ENCODE results near the gene MSX1.

Gene MSX1

DNA sequence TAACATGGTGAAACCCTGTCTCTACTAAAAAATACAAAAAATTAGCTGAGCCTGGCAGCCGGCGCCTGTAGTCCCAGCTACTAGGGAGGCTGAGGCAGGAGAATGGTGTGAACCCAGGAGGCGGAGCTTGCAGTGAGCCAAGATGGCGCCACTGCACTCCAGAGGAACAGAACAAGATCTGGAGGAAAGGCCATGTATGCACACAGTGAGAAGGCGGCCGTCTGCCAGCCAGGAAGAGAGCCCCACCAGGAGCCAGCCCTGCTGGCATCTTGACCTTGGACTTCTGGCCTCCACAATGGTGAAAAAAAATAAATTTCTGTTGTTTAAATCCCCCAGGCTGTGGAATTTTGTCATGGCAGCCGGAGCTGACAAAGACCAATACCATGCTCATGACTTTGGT is 28.2 kb upstream of the MSX1 start:
- TF ChIP-seq, protein P1, sequence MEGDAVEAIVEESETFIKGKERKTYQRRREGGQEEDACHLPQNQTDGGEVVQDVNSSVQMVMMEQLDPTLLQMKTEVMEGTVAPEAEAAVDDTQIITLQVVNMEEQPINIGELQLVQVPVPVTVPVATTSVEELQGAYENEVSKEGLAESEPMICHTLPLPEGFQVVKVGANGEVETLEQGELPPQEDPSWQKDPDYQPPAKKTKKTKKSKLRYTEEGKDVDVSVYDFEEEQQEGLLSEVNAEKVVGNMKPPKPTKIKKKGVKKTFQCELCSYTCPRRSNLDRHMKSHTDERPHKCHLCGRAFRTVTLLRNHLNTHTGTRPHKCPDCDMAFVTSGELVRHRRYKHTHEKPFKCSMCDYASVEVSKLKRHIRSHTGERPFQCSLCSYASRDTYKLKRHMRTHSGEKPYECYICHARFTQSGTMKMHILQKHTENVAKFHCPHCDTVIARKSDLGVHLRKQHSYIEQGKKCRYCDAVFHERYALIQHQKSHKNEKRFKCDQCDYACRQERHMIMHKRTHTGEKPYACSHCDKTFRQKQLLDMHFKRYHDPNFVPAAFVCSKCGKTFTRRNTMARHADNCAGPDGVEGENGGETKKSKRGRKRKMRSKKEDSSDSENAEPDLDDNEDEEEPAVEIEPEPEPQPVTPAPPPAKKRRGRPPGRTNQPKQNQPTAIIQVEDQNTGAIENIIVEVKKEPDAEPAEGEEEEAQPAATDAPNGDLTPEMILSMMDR (conservative IDR thresholded peaks at IDR 0.05; ENCODE audit: low read depth, low read length): no peak

DNA sequence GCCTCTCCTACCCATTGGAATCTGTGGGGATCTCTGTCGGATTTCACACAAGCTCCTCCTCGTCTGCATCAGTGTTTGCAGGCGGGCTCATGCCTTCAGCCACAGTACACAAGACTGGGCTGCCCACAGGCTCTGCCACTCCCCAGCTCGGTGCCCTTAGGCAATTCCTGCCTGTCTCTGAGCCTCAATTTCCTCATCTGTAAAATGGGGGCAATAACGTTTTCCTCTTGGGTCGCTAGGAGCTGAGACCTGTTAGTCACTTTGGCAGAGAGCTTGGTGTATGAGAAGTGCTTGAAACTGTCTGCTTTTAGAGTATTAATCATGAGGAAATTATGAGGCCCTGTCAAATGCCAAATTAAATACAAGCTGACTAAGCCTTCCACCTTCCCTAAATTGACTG is 27.6 kb upstream of the MSX1 start:
- TF ChIP-seq, protein P1 (conservative IDR thresholded peaks at IDR 0.05; ENCODE audit: low read depth, low read length): no peak
- no peak overlapping the region for H3K4me3 ChIP-seq (ENCODE audit: low read length)

More for the DNA sequence above, 28.2 kb upstream of the MSX1 start:
- no peak overlapping the region for H3K4me3 ChIP-seq (ENCODE audit: low read length)
- DNase-seq (ENCODE audit: low read depth): no peak

DNA sequence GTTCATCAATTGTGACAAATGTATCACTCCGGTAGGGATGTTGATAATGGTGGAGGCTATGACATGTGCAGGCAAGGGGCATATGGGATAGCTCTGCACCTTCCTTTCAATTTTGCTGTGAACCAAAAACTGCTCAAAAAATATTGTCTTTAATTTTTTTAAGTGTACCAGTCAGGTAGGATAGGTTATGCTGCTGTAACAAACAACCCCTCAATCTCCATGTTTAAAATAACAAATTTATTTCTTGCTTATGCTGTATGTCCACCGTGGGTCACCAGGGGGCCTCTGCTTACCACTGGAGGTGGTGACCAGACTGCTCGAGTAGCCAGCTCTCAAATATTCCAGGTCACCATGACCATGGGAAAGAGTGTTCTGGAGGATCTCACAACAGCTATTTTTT is 23.4 kb upstream of the MSX1 start:
- TF ChIP-seq, protein P1 (conservative IDR thresholded peaks at IDR 0.05; ENCODE audit: low read depth, low read length): no peak
- no peak for DNase-seq (ENCODE audit: low read depth)
- H3K4me3 ChIP-seq (ENCODE audit: low read length): no peak overlapping the region

More for the DNA sequence above, 27.6 kb upstream of the MSX1 start:
- no peak for DNase-seq (ENCODE audit: low read depth)

DNA sequence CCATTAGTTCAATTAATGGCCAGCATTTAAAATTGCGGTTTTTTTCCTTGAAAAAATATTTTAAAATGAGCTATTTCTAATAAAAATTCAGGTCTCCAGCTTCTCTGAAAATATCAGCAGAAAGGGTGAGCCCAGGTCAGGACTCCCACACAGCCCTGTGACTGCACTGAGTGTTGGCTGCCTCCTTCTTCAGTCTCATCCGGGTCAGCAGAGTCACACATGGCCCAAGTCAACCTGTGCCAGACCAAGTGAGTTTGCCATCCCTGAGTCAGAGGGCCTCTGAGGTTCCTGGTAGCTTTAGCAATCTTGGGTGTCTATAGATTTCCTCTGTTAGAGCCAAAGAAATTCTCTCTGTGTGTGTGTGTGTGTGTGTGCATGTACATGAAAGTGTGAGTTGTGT is 22.1 kb upstream of the MSX1 start:
- no peak overlapping the region for H3K4me3 ChIP-seq (ENCODE audit: low read length)
- no peak for DNase-seq (ENCODE audit: low read depth)
- TF ChIP-seq, protein P1 (conservative IDR thresholded peaks at IDR 0.05; ENCODE audit: low read depth, low read length): no peak

DNA sequence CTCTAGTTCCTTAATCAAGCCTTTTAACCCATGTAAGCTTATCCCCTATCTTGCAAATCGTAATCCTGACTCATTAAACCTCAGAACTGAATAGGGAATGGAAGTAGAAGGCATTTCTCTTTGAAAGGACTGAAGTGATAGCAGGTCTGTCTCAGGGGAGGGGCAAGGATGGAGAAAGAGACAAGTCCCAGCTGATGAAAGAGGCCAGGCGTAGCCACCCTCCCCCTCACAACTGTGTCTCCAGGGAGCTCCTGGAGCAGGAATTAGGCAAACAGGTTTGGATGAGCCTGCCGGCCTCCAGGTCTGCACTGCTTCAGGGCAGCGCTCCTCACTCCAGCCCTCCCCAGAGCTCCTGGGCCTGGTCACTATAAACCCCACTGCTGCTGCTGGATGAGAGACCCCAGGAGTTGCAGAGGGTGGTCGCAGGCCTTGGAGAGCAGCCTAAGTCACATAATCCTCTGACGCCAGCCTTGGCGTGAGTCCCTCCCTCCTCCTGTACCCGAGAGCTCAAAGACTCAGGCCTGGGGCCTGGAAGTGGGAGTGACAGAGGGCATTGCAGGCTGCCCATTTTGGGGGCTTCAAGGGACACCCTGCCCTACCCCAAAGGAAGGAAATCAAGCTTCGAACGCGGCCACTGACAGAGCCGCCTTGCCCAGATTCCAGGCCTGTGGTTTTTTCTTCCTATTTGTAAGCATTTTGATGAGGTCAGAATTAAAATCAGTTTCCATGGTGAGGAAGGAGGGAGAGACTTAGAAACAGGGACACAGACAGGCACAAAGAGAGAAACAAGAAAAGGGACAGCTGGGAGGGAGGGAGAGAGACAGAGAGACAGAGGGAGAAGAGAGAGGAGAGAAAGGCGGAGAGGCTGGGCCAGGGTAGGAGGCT is 21.2 kb upstream of the MSX1 start:
- TF ChIP-seq, protein P1 (conservative IDR thresholded peaks at IDR 0.05; ENCODE audit: low read depth, low read length): no peak
- DNase-seq (ENCODE audit: low read depth): no peak
- no peak overlapping the region for H3K4me3 ChIP-seq (ENCODE audit: low read length)

DNA sequence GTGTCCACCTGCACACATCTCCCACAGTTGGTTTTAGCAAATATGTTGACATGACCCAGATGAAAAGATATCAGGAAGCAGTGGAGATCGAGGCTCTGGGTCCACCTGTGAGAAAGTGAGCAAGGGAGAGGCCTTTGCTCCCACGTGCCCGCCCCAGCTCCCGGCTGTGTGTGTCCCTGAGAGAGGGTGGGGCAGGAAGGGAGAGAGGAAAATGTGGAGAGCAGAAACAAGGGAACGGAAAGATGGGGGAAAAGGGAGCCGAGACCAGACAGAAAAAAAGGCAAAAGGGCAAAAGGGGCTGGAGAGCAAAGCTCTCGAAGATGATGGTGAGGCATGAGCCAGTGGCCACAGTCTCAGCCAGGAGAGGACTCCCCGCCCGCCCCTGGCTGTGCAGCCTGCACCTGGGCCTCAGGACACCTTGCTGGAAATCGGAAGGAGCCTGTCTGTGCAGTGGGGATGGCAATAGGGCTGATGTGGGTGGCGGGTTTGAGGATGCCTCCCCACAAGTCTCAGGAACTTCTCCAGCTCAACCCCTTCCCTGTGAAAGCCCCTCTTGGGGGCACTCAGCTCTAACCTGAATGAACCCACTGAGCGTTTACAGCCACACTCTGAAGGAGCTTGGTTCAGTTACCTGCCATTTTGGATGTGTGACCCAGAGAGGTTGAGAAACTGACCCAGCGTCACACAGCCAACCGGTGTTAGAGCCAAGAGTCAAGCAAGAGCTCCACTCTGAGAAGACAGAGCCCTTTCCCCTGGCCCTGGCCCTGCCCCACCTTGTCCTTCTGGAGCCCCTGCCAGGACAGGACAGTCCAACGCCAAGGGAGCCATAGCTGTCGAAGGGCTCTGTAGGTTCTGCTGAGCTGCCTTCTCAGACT is 20.3 kb upstream of the MSX1 start:
- H3K4me3 ChIP-seq (ENCODE audit: low read length): no peak overlapping the region
- no peak for DNase-seq (ENCODE audit: low read depth)
- TF ChIP-seq, protein P1 (conservative IDR thresholded peaks at IDR 0.05; ENCODE audit: low read depth, low read length): no peak

Data from retinal pigment epithelial cell (primary cell).